H4 (cell line): Measurements from ENCODE around the gene CAMTA1. TPM values are rescaled to one million over a fixed set of nuclear protein-coding genes. Genes with fewer than 3 reads are reported as not detected.

Experiments used
- DNase-seq: peaks from one replicate; pipeline ENCODE4 v3.0.0-alpha.2; 2015; ENCODE audit warnings: low spot score
- total RNA-seq: library from RNA; depleted of rRNA; stranded (reverse); fragments of >200 nt; shearing (Covaris generic); gene quantifications from 2 replicates; pipeline ENCODE4 v1.2.3, GENCODE V29; 2014

Gene CAMTA1
- total RNA-seq, 1 experiment from 2014 or later = 98.2 TPM

DNA sequence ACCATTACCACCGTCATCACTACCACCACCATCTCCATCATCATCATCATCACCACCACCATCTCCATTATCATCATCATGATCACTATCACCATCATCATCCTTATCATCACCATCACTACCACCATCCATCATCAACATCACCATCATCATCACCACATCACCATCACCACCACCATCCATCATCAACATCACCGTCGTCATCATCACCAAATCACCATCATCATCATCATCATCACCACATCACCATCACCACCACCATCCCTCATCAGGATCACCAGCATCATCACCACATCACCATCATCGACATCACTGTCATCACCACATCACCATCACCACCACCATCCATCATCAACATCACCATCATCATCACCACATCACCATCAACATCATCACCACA is 782.8 kb downstream of the CAMTA1 start:
- no peak for DNase-seq

DNA sequence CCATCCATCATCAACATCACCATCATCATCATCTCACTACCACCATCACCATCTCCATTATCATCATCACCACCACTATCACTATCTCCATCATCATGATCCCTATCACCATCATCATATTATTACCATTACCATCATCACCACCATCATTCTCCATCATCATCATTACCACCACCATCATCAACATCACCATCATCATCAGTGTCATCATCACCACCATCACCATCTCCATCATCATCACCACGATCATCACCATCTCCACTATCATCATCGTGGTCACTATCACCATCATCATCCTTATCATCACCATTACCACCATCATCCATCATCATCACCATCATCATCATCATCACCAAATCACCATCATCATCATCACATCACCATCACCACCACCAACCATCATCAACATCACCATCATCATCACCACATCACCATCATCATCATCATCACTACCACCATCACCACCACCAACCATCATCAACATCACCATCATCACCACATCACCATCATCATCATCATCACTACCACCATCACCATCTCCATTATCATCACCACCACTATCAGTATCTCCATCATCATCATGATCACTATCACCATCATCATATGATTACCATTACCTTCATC is 783.8 kb downstream of the CAMTA1 start:
- no peak for DNase-seq

DNA sequence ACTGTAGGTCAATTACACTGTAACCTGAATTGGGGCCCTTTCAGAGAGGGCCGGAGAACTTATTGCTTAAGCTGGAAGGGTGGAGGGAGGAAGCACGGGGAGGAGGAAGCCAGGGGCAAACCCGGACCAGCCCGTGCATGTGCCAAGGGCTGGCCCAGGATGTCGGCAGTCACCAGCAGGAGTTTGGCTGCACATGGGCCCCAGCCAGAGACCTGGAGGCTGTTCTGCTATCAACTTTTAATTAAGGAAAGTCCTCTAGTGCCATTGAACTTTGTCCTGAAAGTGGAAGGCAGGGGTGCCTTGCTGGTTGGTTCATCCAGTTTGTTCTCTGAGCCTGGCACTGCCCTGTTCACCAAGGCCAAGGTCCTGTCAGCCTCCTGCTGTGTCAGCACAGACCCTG is 785.1 kb downstream of the CAMTA1 start:
- DNase-seq = no peak

DNA sequence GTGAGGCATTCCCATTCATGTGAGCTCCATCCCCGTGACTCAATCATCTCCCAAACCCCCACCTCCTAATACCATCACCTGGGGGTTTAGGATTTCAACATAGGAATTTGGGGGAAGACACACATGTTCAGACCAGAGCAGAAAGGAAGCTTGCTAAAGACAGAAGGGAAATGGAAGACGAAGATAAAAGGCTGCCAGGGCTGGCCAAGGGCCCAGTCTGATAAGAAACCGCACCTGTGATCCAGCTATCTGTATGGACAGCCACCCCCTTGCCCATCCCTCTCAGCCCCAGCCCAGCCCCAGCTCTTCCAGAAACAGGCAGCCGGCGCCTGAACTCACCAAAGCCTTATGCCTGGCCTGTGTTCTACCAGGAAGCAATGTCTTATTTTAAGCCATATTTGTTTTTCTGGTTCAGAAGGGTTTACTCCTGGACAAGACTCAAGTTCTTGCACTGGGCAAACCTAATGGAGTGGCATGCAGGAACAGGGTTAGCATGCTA is 787.4 kb downstream of the CAMTA1 start:
- DNase-seq = no peak

DNA sequence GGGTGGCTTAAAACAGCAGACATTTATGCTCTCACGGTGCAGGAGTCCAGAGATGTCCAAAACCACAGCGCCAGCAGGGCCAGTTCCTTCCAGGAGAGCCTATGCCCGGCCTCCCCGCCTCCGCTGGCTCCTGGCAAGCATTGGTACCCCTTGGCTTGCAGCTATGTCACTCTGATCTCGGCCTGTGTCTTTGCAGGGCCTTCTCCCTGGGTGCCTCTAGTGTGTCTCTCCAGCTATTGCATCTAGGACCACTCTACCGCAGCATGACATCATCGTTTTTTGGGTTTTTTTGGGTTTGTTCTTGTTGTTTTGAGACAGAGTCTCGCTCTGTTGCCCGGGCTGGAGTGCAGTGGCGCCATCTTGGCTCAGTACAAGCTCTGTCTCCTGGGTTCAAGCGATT is 788.2 kb downstream of the CAMTA1 start:
- no peak for DNase-seq

DNA sequence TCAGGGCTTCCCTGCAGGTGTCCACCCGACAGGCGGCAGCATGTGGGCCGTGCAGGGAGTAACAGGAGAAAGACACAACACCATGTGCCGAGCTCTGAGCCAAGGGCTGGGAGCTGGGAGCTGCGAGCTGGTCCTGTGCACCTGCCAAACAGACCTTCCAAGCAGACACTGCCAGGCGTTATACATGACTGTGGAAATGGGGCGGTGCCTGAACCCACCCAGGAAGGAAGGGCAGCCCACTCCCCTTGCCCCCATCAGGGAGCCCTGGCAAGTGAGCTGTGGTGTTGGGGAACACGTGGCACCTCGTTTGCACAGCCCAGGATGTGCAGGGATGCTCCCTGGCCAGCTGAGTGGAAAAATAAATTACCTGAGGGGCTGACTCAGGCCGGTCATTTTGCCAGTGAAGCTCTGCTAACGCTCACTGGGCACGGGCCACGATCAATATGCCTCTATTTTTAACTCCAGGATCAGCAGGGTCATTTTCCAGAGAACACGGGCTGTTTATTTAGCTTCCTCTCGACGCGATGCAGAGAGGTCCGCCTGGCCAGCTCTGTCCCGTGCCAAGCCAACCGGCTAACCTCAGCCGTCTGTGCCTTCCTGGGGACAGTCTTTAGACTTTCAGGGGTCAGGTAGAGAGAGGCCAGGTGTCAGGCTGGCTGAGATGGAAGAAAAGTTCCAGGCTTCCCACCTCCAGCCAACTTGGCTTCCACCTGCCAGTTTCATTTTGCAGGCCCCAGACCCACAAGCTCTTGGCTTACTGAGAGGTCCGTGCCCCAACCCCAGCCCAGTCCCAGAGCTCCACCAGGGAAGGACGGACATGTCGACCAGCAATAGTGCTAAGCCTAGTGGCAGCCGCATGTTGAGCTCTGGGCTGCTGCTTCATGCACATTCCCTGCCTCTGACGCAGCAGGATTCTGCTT is 789.1 kb downstream of the CAMTA1 start:
- DNase-seq = no peak

DNA sequence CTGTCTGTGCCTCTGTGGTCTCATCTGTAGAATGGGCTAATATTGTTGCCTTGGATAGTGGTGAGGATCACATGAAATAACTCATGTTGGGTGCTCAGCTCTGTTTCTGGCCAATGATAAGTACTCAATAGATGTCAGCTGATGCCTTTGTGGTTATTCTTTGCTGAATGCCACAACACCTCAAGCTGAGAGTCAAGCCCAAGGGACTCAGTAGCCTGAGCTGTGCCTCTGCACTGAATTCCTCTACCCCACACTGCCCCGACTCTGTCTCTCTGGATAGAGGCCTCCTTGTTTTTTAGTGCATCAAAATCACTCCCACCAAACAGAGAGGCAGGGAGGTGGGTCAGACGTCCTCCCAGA is 789.8 kb downstream of the CAMTA1 start:
- no peak for DNase-seq

DNA sequence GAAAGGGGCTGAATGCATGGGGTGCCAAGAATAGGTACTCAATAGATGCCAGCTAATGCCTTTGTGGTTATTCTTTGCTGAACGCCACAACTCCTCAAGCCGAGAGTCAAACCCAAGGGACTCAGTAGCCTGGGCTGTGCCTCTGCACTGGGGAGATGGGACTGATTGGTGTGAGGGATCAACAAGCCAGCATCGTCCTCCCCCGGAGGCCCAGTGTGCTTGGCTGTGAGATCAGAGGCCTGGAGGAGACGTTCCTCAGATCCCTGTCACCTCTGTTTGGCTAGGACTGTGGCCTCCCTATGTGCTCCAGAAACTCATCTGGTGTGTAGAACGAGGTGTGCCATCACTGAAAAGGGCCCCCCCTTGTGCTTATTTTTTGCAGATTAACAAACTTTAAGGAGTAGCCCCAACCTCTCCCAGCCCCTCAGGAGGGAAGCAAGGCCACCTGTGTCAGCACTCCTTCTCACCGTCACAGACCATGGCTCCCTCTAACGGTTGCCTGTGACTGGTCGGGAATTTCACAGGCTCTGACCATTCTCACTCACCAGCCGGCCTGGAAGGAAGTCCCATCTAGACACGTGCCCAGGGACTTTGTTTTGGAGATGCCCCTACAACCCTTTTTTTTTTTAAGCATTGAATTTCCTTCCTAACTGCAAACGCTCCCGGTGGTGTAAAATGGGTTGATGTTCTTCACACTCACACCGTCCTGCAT is 791.8 kb downstream of the CAMTA1 start:
- DNase-seq = no peak

DNA sequence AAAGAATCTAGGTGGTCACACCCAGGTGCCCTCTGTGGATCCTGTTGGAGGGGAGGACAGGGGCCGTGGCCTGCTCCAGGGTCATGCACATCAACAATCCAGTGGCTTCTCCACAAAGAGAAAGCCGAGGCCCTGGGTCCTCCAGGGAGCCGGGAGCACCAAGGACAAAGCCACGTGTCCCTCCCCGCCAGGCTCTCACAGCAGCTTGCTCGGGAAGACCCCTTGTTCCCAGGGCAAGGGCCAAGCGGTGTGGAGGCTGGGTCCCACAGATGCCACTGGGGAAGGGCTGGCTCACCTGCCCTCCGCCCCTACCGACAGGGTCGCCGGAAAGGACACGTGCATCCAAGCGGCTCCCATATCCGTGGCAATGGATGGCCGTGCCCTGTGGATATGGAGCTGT is 793.0 kb downstream of the CAMTA1 start:
- no peak for DNase-seq

DNA sequence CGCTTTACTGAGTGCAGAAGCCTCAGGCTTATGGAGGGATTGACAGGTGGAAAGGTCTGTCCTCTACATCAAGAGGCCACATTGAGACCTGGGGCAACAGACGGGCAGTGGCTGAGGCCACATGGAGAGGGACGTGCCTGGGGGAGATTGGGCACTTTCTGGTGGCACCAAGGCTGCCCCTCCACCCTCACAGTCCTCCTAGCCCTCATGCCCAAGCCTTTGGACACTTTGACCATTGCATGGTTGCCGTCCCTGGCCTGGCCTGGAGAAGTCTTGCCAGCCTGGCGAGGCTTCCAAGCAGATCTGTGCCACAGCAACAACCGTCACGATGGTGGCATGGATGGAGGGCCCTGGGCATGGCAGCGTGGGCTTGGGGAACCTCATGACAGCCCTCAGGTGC is 793.8 kb downstream of the CAMTA1 start:
- no peak for DNase-seq

DNA sequence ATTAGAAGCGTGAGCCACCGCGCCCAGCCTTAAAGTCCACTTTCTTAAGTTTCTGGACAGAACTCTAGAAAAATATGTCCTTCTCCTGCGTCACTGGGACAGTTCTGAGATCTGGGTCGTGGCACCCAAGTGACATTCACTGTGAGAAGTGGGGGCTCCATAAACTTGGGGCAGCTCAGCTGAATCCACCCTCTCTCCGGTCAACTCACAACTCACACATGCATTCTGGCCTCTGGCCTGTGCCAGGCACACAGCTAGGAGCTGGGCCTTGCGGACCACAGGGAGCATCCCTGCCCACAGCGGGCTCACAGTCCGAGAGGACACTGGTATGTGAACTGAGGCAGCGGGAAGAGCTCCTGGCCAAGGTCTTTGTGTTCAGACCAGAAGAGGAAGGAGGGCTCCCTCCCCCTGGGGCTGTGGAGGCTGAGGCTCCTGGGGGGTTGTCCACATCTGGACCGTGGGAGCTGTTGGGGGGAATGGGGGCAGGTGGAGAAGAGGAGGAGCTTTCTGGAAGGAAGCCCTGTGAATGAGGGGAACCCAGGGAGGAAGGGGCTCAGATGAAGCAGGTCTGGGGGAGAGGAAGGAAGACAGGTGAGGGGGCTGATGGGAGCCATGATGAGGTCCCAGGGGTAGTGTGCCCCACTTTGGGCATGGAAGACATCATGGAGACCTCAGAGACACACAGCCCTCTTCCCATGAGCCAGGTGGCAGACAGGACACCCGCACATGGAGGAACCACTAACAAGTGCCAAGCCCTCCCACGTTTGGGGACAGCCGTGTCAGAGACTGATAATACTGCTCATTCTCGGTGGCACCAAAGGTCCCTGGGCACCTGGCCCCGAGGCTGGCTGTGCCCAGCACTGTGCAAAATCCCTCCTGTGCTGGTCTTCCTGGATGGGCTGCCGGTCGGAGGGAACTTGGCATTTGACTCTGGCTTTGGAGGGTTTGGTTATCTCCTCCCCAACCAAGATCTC is 794.9 kb downstream of the CAMTA1 start:
- no peak for DNase-seq

DNA sequence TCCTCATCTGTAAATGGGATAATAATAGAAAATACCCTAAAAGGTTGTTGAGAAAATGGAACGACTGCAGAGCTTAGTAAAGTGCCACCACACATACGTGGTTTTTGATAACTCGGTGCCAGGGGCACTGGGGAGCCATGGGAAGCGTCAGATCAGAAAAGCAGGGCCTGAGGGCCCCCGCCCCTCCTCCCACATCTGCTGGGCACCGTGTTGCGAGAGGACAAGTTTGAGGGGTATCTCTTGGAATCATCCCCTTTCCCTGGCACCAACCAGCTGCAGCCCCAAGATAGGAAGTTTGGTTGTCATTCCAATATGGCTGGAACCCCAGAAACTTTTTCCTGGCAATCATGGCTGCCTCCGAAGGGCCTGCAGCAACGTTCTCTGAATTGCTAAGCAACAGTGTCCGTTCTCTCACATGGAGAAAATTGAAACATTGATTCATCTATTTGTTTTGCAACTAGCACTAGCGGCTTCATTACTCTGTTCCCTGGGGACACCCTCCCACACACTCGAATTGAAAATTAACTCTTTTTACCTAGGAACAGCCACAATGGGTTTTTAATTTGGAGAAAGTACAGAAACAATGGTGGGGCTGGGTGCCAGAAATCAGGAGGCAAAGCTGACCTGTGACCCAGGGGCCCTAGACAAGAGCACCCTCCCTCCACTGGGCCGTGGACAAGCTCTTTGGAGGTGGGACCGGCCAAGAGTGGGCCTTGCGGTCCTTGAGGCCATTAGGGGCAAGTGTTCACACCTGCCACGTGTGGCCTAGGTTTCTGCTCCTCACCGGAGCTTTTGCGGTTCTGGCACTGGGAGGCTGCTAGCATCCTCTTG is 795.9 kb downstream of the CAMTA1 start:
- DNase-seq = no peak

DNA sequence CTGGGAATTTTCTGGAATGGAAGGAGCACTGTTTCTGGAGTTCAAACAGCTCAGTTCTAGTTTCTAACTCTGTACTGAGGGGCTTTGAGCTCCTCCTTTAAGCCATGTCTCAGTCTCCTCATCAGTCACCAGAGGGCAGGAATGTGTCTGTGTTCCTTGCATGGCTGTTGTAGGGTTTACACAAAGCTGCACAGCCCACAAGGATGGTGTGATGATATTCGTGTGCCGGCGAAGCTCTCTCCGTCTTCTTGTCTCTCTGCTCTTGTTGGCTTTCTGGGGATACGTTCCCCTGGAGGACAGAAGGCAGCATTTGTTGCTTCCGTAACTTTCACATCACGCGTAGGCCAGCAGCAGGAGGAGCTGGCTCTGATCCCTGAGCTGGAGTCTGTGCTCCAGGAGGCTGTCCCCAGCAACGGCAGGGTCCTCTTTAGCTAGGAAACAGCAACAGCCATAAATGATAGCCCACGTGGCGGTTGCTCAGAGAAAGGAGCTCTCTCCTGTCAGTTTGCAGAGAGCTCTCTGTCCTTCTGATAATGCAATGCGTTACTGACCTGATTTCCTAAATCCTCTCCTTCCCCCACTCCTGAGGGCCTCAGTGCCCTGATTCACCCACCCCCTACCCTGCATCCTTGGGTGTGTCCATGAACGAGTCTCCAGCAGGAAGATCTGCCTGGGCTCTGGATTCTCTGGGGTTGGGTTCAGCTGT is 796.7 kb downstream of the CAMTA1 start:
- DNase-seq = no peak

DNA sequence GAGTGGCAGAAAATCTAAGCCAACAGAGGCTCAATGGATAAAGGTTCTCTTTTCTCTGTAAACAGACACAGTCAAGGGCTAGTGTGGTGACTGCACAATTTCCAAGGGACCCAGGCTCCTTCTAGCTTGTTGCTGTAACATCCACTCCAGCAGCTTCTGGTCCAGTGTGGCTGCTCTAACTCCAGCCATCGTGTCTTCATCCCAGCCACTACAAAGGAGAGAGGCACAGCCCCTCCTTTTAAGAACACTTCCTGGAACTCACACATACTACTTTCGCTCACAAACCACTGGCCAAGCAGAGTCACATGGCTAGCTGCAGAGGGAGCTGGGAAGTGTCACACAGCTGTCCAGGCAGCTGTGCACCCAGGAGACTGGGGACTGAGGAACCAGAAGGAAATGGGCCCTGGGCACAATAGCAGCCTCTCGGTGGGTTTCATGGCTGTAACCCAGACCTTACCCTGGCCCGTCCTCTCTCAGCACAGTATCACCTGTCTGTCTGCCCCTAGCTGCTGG is 797.3 kb downstream of the CAMTA1 start:
- no peak for DNase-seq

DNA sequence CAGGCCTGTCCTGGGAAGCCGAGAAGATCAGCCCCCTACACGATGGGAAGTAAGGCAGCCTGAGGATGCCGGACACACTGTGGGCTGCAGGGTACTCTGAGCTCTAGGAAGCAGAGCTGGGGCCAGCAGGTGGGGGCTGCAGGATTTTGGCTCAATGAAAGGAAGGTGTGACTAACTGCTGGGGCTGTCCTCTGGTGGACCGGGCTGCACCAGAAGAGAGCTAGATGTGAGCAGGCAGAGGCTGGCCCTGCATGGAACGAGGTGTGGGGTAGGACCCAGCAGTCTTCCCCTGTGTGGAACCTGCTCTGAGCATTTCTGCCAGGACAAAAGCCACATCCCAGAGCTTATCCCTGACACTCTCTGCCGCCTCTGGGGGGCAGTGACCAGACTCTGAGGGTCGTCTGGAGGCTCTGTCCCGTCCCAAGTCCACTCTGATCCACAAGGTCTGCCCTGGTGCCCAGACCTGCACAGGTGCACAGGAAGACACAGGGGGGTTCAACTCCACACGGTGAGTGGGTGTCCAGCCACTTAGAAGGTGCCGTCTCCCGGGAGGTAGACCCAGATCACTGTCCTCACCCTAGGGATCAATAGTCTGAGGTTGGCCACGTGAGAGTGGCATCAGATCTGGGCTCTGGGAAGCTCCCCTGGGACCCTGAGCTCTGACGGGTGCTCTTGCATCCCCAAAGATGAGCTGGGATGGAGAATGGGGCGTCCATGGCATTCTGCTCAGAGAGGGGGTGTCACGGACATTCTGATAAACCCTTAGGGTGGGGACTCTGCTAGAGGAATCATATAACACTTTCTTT is 798.2 kb downstream of the CAMTA1 start:
- DNase-seq = no peak

DNA sequence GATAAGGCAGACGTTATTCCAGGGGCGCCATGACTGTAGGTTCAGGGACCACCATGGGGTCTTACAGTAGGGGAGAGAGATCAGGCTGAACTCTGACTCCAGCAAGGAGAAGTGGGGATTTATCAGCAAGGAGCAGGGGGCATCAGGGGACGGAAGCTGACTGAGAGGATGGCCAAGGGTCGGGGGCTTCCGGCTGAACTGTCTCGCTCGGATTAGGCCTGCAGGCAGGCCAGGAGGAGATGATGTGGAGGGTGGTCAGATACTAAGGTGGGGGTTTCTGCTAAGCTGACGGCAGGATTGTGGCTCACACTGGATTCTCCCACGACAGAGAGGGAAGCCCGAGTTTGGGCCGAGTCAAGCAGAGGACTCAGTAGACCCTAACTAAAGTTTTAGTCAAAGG is 798.9 kb downstream of the CAMTA1 start:
- DNase-seq = no peak

DNA sequence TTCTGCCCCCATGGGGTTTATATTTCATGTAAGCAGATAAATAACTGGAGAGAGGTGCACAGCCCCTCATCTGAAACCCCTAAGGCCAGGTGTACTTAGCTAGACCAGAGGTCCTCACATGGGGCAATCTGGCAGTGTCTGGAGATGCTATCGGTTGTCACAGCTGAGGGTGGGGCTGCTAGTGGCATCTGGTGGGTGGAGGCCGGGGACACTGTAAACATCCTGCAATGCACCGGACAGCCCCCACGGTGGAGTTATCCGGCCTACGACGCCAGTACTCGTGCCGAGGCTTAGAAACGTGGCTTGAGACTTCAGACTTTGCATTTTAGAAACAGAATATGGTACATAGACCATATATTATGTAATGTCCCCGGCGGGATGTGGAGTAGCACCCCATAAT is 799.4 kb downstream of the CAMTA1 start:
- no peak for DNase-seq

DNA sequence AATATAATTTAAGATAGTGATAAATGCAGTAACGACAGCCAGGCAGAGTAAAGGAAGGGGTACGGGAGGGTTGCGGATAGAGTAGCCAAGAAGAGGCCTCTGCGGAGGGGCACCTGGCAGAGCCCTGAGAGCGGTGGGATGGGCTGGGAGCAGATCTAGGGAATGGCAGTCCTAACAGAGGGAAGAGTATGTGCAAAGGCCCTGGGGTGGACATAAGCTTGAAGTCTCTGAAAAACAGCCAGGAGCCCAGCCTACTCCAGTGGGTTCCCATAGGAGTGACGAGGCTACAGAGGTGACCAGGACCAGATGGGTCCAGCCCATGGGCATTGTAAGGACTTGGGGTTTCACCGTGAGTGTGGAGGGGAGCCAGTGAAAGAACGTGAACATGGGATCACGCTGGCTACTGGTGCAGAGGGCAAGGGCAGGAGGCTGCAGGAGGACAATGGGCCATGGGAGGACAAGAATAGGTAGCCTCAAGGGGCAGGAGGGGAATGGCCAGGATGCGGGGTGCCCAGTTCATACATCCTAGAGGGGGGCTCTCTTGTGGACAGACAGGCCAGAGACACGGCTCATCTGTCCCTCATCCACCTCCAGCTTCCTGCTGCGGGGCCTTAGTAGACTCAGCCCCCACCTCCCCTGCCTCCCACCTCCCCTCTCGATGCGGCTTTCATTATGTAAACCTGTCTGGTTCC is 800.1 kb downstream of the CAMTA1 start:
- DNase-seq = no peak
